Activated CD8-positive, alpha-beta T cell treated with anti-CD3 and anti-CD28 coated beads for 36 hours (primary cell): ENCODE results near the gene LFNG. TPM values are rescaled to one million over a fixed set of nuclear protein-coding genes. Genes with fewer than 3 reads are reported as not detected.

ENCODE experiments used
- ATAC-seq: fragments of 200-7000 bp; cut with Tn5 transposase; one replicate; pipeline ENCODE4 v1.10.0; 2021; ENCODE audit warnings: mild to moderate bottlenecking, moderate library complexity
- CTCF ChIA-PET: fragments of 350-600 bp; sonication (Branson Sonifier 250); formaldehyde crosslinking; loops from one replicate; lab custom pipeline; 2021; ENCODE audit warnings: antibody characterized with exemption; lab: Charles Lee
- POLR2A ChIA-PET: fragments of 350-600 bp; sonication (Branson Sonifier 250); formaldehyde crosslinking; loops from one replicate; lab custom pipeline; 2021; ENCODE audit warnings: antibody characterized with exemption; lab: Charles Lee
- DNase-seq: peaks from one replicate; pipeline ENCODE4 v3.0.0-alpha.2; 2020
- H3K27ac Mint-ChIP-seq: one replicate; pipeline ENCODE4 v1.8.0; 2021; ENCODE audit warnings: mild to moderate bottlenecking, mixed read lengths
- H3K27me3 Mint-ChIP-seq: one replicate; pipeline ENCODE4 v1.8.0; 2021; ENCODE audit warnings: mixed read lengths
- H3K36me3 Mint-ChIP-seq: one replicate; pipeline ENCODE4 v1.8.0; 2021; ENCODE audit warnings: low read depth, mixed read lengths
- H3K4me1 Mint-ChIP-seq: one replicate; pipeline ENCODE4 v1.8.0; 2021; ENCODE audit warnings: low read depth, mixed read lengths
- H3K4me3 Mint-ChIP-seq: one replicate; pipeline ENCODE4 v1.8.0; 2021; ENCODE audit warnings: mild to moderate bottlenecking, moderate library complexity, mixed read lengths
- H3K9me3 Mint-ChIP-seq: one replicate; pipeline ENCODE4 v1.8.0; 2021; ENCODE audit warnings: mixed read lengths
- intact Hi-C: fragments of 100-400 bp; cut with micrococcal nuclease; formaldehyde crosslinking; loops from one replicate; pipeline ENCODE4 v1.10.0; 2022
- total RNA-seq, 2 experiments: library from RNA; stranded (reverse); gene quantifications; one replicate each; pipeline ENCODE4 v1.2.3, GENCODE V29; 2021
- TF ChIP-seq, protein P1 (sequence below): fragments of 200-600 bp; IDR thresholded peaks from one replicate; pipeline ENCODE4 v1.8.0; 2022; ENCODE audit warnings: antibody characterized with exemption, mild to moderate bottlenecking

The LFNG gene
- total RNA-seq, 2 experiments from 2014 or later, result 50.6 TPM

DNA sequence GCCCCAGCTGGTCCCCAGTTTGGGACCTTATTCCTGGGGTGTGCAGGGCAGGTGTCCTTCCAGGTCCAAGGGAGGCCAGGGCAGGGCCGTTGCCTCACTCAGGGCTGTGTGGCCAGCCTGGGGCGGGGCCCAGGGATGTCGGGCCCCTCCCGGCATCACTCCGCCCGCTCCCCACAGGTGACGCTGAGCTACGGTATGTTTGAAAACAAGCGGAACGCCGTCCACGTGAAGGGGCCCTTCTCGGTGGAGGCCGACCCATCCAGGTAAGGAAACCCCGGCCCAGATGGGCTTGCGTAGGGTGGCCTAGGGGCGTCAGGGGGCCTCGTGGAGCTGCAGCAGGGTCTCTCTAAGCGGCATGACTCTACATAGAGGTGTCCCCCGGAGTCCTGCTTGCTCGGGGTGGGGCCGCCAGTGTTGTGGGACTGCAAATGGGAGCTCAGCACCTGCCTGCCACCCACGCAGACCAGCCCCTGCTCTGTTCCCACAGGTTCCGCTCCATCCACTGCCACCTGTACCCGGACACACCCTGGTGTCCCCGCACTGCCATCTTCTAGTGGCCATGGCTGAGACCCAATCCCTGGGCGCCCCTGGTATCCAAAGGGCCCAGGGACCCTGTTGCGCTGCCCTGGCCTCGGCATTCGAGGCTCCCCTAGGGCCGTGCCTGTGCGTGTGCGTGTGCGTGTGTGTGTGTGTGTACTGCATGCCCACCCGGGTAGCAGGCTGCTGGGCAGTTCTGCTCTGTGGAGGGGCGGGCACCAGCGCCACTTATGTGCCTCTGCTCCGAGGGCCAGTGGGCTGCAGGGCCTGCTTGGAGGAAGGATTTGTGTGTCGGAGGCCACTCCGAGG lies 7.3 kb downstream of the LFNG start:
- Mint-ChIP-seq H3K27ac (no peak overlapping the region), H3K27me3 (no peaks in the 10 kb centered on the region), H3K4me3 (no peak overlapping the region), H3K36me3 (peaks cover 30% of the 10 kb centered on the region), H3K4me1 (peaks cover 64% of the 10 kb centered on the region), H3K9me3 (no peaks in the 10 kb centered on the region)
- DNase-seq (no peak), ATAC-seq (no peak)
- CTCF ChIA-PET, result interaction anchor here (0.8 to 1.4 kb wide), 3 partner anchors 15 to 1022 kb away, joined by 3 to 4 read pairs (median 3); partner anchors contain the start of gene BRAT1
- intact Hi-C loops, result loop anchor here (10.0 kb wide), 2 partner anchors 72 to 122 kb away; partner anchors contain the start of gene CHST12
- TF ChIP-seq, protein P1, sequence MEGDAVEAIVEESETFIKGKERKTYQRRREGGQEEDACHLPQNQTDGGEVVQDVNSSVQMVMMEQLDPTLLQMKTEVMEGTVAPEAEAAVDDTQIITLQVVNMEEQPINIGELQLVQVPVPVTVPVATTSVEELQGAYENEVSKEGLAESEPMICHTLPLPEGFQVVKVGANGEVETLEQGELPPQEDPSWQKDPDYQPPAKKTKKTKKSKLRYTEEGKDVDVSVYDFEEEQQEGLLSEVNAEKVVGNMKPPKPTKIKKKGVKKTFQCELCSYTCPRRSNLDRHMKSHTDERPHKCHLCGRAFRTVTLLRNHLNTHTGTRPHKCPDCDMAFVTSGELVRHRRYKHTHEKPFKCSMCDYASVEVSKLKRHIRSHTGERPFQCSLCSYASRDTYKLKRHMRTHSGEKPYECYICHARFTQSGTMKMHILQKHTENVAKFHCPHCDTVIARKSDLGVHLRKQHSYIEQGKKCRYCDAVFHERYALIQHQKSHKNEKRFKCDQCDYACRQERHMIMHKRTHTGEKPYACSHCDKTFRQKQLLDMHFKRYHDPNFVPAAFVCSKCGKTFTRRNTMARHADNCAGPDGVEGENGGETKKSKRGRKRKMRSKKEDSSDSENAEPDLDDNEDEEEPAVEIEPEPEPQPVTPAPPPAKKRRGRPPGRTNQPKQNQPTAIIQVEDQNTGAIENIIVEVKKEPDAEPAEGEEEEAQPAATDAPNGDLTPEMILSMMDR, result no peak
- POLR2A ChIA-PET, result interaction anchor here (1.1 to 3.7 kb wide), 4 partner anchors 17 to 52 kb away, joined by 3 to 21 read pairs (median 6); partner anchors contain the start of gene IQCE

DNA sequence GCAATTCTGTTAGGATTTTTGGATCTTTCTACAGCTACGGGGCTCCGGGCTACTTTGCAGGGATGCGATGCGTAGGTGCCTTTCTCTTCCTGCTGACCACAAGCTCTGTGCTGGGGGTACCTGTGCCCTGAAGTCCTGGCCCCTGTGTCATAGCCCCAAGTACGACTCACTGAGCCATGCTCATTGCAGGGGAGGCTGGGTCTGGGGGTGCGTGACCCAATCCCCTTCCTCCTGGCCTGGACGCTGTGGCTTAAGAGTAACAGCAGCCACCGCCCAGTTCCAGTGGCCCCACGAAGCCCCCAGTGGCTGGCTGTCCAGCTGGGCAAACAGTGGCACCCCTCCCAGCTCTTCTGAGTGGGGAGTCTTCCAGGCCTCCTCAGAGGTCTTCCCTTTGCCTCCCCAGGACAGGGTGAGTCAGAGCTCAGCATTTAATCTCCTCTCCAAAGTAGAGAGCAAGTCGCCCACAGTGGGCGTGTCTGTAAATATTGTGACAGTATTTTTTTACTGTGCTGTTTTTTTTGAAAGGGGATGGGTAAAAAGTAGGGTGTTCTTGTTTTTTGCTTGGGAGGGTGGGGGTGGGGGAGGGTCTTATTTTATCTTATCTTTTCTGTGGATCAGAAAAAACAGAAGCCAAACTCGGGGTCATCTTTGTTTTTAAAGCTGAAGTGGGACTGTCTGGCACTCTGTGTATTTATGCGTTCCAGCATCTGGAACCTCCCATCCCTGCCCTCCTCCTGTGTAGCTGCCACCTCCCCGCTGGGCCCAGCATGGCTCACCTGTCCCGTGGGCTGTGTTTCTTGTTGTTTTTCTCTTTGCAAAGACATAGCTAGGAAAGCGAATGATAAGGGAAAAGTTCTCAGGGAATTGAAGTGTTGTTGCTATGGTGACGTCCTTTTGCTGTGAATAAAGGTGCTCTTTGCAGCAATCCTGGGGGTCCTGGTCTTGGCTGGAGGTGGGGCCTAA lies 8.2 kb downstream of the LFNG start:
- Mint-ChIP-seq H3K9me3 (no peaks in the 10 kb centered on the region), H3K27me3 (no peaks in the 10 kb centered on the region), H3K27ac (peak overlapping the region; percentile 92), H3K4me1 (peaks cover 63% of the 10 kb centered on the region), H3K4me3 (no peak overlapping the region), H3K36me3 (peaks cover 24% of the 10 kb centered on the region)
- POLR2A ChIA-PET, result interaction anchor here (0.8 to 3.7 kb wide), 6 partner anchors 11 to 53 kb away, joined by 3 to 21 read pairs (median 3); partner anchors contain the start of gene IQCE
- ATAC-seq (peak; percentile 11), DNase-seq (peak; percentile 87)
- CTCF ChIA-PET, result interaction anchor here (0.8 to 1.4 kb wide), 3 partner anchors 18 to 76 kb away, joined by 3 to 4 read pairs (median 3); partner anchors contain the start of gene BRAT1
- TF ChIP-seq, protein P1, result no peak
- intact Hi-C loops, result loop anchor here (10.0 kb wide), 2 partner anchors 73 to 123 kb away; partner anchors contain the start of gene CHST12

DNA sequence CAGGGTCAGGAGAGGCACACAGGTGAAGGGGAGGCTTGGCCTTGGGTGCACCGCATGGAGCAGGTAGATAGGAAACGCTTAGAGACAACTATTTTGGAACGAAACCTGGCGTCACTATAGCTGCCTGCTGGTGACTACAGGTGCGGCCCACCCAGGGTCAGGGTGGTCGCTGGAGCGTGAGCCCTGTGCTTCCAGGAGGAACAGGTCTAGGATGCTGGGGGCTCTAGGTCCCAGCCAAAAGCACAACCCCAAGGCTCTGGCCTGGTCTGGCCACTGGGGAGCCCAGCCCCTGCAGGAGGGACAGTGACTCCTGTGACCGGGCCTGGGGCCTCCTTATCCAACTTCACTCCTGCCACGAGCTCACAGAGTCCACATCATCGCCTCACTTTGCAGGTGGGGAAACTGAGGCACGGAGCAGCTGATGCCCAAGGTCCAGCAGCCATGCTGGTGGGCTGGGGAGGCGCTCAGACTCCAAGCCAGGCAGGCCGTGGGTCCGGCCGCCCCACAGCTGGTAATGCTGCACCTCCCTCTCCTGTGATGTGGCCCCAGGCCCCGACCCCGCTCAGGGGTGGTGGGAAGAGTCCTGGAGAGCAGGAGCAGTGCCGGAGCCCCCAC lies 9.0 kb downstream of the LFNG start:
- H3K36me3 Mint-ChIP-seq, result peaks cover 19% of the 10 kb centered on the region
- H3K4me1 Mint-ChIP-seq, result peaks cover 57% of the 10 kb centered on the region
- no peaks in the 10 kb centered on the region for H3K9me3 Mint-ChIP-seq
- no peak overlapping the region for H3K4me3 Mint-ChIP-seq
- peak overlapping the region; percentile 92 for H3K27ac Mint-ChIP-seq
- no peaks in the 10 kb centered on the region for H3K27me3 Mint-ChIP-seq
- intact Hi-C loops, result loop anchor here (10.0 kb wide), 2 partner anchors 74 to 124 kb away; partner anchors contain the start of gene CHST12
- POLR2A ChIA-PET, result interaction anchor here (0.9 to 3.7 kb wide), 5 partner anchors 10 to 30 kb away, joined by 3 to 21 read pairs (median 6); partner anchors contain the start of gene IQCE
- no peak for DNase-seq
- TF ChIP-seq, protein P1, result no peak
- CTCF ChIA-PET, result interaction anchor here (0.8 to 1.4 kb wide), 4 partner anchors 19 to 182 kb away, joined by 3 read pairs; no protein-coding TSS in a partner anchor
- no peak for ATAC-seq
